Measurements from ENCODE around the gene MYPN.
A peak's percentile ranks its signal among the peaks of the same experiment; 100 is the strongest.
"Not testable (repeated sequence)": the region's sequence is repeated elsewhere in the genome, so short reads cannot be mapped to it uniquely, and the experiment has no call there.

MYPN gene, protein sequence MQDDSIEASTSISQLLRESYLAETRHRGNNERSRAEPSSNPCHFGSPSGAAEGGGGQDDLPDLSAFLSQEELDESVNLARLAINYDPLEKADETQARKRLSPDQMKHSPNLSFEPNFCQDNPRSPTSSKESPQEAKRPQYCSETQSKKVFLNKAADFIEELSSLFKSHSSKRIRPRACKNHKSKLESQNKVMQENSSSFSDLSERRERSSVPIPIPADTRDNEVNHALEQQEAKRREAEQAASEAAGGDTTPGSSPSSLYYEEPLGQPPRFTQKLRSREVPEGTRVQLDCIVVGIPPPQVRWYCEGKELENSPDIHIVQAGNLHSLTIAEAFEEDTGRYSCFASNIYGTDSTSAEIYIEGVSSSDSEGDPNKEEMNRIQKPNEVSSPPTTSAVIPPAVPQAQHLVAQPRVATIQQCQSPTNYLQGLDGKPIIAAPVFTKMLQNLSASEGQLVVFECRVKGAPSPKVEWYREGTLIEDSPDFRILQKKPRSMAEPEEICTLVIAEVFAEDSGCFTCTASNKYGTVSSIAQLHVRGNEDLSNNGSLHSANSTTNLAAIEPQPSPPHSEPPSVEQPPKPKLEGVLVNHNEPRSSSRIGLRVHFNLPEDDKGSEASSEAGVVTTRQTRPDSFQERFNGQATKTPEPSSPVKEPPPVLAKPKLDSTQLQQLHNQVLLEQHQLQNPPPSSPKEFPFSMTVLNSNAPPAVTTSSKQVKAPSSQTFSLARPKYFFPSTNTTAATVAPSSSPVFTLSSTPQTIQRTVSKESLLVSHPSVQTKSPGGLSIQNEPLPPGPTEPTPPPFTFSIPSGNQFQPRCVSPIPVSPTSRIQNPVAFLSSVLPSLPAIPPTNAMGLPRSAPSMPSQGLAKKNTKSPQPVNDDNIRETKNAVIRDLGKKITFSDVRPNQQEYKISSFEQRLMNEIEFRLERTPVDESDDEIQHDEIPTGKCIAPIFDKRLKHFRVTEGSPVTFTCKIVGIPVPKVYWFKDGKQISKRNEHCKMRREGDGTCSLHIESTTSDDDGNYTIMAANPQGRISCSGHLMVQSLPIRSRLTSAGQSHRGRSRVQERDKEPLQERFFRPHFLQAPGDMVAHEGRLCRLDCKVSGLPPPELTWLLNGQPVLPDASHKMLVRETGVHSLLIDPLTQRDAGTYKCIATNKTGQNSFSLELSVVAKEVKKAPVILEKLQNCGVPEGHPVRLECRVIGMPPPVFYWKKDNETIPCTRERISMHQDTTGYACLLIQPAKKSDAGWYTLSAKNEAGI (N-terminal part only)

DNA sequence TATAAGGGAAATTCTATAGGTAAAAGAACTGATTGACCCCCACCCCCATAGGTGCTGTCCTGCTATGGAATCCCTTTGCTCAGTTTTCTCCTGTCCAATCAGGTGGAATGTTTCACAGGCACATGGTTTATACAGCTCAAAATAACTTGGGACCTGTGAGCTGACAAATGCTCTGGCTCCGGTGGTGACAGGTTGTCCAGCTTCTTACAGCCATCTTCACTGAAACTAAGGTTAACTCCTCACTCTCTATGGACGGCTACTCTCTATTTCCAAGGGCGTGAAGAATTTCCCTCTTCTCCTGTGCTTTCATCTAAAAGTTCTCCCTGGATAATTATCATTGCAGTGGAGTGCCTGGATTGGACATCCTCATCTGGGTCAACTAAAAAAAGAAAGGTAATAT lies at the start of gene MYPN:
TSS of gene MYPN (plus strand) at position 158 of the 400 bp plus-strand sequence. CDS start 11,951 bp downstream, outside the sequence.
- no peak for DNase-seq (ENCODE audit: low spot score)

DNA sequence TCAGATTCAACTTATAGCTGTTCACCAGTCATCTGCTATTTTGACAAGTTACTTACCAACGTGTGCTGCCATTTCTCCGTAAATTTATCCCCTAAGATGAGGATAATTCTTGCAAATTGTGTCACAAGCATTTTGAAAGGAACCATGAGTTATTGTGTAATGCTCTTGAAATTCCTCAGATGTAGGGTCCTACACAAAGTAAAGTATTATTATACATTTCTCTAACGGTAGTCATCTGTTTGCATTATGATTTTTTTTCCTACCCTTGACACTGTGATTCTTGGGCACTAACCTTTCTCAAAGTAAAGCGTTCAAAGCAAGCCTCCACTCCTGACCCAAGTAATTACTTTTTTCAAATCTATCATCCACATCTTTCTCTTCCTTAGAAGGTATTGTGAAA lies 42.3 kb upstream of the MYPN start:
- DNase-seq (ENCODE audit: low spot score), result no peak

DNA sequence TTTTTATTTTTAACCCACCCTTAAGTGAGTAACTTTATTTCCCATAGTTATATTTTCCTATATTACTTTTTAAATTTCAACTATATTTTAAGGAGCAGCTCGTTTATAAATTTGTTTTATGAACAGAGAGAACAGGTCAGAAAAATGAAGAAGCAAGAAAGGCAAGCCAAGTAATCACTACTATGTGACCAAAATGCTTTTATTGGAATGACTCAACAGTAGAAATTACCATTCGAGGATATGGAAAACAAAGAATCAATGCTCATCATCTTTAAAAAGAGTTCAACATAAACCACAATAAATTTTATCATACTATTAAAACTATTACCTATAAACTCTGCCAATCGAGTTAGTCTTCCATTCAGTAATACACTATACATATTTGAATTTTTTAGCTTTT lies 41.8 kb upstream of the MYPN start:
- DNase-seq (ENCODE audit: low spot score), result no peak

DNA sequence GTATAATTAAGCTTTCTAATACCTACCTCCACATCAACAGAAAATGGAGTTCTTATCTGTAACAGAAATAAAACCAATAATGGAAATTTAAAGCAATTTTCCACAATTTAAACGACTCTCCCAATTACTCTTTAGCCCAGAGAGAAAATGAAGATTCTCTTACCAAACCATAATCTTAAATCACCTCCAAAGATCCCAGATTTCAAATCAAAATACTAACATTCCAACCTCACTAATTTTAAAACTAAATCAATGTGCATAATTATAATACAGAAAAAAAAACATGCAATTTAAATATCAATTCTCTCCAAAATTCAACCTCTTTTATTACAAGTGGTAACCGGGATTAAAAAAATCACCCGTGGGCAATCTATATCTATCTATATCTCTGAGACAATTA lies 35.7 kb upstream of the MYPN start:
- DNase-seq (ENCODE audit: low spot score), result no peak

DNA sequence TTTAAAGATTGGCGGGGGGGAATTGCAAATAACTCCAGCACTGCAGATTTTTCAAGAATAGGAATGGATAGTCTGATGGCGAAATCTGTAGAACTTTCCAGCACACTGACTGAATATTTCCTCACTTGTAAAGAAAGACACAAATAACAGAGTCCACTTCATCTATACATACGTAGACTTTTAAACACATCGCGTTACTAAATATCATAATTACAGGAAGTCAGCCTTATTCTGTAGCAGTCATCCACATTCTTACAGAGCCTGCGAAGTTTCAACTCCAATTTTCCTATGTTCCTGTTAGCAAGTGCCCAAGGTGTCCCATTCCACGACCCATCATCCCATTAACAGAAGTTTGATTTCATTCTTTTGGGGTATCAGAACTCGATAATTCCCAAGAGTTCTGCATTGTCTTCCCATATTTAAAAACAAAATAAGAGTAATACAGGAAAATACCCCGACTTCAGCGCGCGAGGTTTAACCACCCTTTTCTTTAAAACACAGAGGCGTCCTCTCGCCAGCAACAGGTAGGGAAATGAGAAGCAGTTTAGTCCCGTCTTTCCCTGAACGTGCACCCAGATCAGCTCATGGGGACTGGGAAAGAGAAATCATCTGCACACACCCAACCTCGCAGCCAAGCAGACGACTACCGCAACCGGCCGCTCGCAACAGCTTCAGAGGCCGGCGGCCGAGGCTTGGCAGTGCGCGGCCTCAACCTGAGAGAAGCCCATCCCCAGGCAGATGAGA lies 35.1 kb upstream of the MYPN start:
- DNase-seq (ENCODE audit: low spot score), result peak; percentile 12

DNA sequence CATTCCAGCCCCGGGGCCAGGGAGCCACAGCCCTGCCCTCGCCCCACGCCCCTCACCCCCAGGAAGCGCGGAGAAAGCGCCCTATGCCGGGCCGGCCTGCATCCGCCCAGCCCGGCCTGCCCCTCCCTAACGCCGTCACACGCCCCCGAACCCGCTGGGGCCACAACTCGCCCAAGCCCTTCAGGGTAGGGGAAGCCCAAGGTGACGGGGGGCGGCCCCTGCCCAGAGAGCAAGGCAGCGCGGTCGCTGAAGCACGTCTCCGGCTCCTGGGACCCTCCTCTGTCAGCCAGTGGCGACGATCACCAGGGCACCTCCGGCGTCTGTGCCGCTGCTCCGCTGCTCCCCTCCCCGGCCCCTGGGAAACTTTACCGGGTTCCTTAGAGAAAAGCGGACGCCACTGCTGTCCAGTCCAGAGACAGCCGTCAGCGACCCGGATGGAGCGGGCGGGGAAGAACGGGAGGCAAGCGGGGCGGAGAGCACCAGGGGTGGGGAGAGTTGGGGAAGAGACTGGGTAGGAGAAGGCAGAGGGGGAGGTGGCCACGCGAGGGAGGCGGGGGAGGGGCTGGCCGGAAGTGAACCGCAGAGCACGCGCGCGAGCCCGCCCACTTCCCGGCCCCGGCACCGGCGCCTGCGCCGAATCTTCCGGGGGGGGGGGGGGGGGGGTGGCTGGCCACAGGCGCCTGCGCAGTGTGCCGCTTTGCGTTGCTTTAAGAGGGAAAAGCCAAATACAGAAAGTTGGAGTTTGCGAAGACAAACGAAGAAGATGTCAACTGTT lies 34.3 kb upstream of the MYPN start, which contains the start of gene HERC4:
TSS of gene HERC4 (minus strand) at position 509 of the 775 bp plus-strand sequence. CDS start 2,175 bp downstream, outside the sequence.
- peak; percentile 97 for DNase-seq (ENCODE audit: low spot score)

DNA sequence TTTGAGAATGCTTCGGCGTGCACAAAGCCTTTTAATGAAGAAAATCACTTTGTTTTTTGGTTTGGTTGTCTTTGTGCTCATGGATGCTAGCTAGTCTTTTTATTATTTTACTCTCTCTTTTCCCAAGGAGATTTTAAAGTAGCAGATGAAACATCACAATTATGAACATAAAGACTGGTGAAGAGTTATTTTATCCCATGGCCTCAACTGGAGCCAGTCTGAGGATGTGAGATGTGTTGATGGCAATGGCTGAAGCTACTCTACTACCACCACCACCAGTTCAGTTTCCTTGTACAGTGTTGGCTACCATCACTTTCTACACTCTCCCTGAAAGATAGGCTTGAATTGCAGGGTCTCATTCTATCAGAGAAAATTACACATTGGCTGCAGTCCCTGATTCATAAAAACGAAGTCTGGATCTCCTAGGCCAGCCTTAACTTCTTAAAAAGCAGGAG lies 33.7 kb upstream of the MYPN start:
- peak; percentile 10 for DNase-seq (ENCODE audit: low spot score)

DNA sequence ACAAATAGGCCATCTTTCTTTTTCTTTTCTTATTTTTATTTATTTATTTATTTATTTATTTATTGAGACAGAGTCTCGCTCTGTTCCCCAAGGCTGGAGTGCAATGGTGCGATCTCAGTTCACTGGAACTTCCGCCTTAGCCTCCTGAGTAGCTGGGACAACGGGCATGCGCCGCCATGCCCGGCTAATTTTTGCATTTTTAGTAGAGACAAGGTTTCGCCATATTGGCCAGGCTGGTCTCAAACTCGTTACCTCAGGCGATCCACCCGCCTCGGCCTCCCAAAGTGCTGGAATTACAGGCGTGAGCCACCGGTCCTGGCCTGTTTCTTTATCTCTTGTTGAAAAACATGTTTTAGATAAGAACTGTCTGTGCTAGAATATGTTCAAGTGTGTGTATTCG lies 33.2 kb upstream of the MYPN start:
- not testable (repeated sequence) for DNase-seq (ENCODE audit: low spot score)

DNA sequence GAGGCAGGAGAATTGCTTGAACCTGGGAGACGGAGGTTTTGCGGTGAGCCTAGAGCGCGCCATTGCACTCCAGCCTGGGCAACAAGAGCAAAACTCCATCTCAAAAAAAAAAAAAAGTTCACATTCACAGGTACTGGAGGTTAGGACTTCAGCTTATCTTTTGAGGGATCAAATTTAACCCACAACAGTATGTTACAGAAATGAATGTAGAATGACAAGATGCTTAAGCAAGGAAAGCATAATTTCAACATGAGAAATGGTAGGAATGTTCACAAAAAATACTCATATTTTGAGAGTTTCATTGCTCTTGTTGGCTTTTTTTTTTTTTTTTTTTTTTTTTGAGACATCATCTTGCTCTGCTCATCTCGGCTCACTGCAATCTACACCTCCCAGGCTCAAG lies 32.3 kb upstream of the MYPN start:
- no peak for DNase-seq (ENCODE audit: low spot score)

DNA sequence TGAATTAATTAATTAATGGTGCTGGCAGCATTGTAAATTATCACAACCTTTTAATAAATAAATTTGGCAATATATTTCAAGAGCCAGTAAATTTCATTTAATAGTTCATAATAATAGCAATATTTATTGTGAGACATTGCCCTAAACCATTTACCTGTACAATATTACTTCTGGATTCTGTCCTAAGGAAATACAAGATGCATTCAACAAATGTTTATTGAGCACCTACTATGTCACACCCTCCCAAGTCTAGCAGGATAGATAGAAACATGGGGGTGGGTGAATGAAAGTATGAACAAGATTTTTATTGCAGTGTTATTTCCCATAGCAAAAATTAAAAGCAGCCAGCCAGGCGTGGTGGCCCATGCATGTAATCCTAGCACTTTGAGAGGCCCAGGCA lies 29.9 kb upstream of the MYPN start:
- DNase-seq (ENCODE audit: low spot score), result no peak

DNA sequence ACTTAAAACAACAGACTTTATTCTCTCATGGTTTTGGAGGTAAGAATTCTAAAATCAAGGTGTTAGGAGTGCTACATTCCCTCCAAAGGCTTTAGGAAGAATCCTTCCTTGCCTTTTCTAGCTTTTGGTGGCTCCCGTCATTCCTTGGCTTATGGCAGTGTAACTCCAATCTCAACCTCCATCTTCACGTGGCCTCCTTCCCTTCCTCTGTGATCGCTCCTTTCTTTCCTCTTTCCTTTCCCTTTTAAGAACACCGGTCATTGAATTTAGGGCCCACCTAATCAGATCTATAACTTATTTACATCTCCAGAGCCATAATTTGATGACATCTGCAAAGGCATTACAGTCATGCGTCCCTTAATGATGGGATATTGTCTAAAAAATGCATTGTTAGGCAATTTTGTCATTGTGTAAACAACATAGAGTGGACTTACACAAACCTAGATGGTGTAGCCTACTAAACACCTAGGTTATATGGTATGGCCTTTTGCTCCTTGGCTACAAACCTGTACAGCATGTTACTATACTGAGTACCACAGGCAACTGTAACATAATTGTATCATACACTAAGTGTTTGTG lies 28.3 kb upstream of the MYPN start:
- DNase-seq (ENCODE audit: low spot score), result no peak

DNA sequence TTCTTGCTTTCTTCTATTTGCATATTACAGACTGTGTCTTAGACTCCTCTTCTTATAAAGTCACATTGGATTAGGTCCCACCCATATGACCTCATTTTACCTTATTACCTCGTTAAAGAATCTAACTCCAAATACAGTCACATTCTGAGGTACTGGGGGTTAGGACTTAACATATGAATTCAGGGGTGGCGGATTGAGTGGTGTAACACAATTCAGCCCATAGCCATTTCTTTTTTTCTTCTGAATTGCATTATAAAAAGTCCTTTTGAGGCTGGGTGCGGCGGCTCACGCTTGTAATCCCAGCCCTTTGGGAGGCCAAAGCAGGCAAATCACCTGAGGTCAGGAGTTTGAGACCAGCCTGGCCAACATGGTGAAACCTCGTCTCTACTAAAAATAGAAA lies 27.4 kb upstream of the MYPN start:
- DNase-seq (ENCODE audit: low spot score), result no peak

DNA sequence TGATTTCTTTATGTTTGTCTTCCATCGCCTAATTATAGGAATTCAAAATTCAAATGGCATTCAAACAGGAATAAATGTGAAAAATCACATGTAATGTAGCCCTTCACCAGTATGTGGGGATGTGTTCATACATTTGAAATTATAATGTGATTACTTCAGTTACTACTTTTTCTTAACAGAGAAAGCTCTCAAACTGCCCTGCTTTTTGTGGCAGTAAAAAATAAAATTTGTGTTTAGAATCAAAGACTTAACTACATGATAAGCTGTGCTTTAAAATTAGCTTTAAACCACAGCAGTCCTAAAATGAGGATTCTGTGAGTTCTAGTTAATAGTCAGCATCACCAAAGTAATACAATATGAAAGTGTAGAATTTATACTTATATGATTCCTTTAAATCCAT lies 26.4 kb upstream of the MYPN start:
- DNase-seq (ENCODE audit: low spot score), result no peak

DNA sequence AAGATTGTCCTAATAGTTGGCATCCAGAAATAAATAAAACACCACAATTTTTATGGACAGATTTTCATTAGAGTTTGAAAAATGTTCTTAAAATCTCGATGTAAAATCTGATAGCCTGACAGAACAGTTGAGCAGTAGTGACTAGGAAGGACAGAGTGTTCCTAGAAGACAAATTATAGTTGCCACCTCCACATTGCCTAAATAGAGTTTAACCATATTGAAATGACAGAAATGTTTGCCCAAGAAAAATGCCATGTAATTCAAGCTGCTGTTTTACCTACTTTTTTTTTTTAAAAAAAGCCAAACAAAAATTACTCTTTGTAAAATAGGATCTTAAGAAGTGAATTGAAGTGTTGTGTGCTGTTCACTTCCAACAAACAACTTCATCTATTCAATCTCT lies 25.3 kb upstream of the MYPN start:
- no peak for DNase-seq (ENCODE audit: low spot score)

DNA sequence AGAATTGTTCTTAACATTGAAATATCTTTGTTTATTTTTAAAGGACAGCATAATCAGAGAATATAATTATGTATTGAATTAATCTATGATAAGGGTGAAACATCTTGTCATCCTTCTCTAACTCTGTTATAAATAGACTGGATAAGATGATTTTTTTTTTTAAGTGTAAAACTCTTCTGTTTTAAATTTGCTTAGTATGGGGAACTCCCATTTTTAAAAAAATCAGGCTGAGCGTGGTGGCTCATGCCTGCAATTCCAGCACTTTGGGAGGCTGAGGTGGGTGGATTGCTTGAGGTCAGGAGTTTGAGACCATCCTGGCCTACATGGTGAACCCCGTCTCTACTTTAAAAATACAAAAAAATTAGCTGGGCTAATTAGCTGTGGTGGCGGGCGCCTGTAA lies 24.8 kb upstream of the MYPN start:
- no peak for DNase-seq (ENCODE audit: low spot score)

DNA sequence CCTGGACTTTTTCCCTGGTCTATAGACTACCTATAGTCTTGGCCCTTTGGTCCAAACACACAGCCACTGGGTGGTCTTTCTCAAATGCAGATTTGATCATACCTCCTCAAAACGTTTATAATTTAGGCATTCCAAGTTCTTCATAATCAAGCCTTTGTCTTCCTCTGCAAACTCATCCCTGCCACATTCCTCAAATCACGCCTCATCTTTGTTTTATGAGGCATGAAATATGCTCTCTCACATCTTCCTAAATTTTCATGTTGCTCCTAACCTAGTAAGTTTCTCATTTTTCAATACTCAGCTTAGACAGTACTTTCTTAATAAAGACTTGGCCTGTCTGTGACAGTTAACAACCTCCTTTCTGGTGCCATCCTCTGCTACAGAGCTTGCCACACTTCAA lies 23.3 kb upstream of the MYPN start:
- no peak for DNase-seq (ENCODE audit: low spot score)

DNA sequence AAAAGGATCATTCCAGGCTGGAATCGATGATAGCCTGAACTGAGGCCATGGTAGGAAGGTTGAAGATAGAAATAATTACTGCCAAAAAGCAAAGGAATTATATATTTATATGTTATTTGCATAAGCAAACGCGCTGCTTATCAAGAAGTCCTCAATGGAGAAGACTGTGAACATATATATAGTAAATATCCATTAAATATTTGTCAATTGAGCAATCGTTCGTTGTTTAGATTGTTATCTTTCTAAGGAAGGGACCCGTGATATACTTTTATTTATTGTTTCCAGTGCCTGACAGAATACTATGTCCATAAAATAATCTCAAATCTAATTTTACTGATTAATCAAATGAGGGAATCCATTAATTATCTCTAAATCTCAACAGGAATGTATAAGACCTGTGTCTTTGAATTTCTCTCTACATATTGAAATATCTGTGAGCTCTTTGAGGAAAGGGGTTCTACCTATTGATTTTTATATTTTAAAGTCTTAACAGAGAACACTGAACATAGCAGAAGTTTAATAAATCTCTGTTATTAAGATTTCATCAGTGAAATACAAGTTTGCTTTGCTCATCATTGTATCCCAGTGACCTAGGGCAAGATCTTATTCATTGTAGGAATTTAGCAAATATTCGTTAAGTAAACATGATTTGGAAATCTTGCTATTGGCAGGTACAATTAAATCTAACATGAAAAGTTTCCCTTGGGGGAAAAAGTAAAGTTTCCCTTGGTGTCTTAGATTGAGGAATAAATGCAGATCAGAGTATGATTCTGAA lies 22.2 kb upstream of the MYPN start:
- no peak for DNase-seq (ENCODE audit: low spot score)

DNA sequence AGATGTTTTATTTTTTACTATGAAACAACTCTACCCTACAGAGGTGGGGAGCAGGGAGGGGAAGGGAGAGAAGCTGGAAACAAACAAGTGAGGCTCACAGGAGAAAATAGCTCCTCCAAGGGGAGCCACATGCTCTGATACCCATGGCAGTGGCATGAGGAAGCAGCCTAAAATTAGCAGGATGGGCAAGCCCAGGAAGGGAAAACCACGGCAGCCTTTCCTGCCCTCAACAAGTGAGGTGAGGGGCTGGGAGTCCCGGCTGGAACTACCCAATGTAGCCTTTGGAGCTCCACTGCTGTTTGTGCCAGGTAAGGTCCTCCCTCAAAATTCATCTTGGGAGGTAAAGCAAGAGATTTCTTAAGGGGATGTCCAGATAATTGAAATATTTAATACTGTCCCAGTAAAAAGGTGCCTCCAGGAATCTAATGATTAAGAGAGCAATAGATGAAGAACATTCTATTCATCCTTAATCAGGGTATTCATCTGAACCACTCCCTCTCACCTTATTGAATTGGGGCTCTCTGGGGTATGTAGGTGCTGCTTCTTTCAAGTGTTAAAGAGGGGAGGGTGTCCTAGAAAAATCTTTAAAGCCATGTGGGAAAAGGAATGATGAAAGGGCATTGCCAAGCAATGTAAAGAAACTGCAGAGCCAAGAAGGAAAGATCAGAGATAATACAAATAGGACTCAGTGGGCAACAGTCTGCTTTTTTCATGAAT lies 21.4 kb upstream of the MYPN start:
- DNase-seq (ENCODE audit: low spot score), result no peak

DNA sequence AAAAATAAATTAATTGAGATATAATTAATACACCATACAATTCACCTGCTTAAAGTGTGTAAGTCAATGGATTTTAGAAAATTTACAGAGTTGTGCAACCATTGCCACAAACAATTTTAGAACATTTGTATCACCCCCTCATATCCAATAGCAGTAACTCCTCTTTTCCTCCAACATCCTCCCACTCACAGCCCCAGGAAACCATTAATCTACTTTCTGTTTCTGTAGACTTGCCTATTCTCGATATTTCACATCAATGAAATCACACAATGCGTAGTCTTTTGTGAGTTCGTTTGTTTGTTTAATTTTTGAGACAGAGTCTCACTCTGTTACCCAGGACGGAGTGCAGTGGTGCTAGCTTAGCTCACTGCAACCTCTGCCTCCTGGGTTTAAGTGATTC lies 20.5 kb upstream of the MYPN start:
- DNase-seq (ENCODE audit: low spot score), result no peak
